VCaP (cell line): ENCODE results near the gene DTNB.
A peak's percentile ranks its signal among the peaks of the same experiment; 100 is the strongest.

ENCODE experiments used
- H3K27ac ChIP-seq: fragments of 450-650 bp; 2 replicates; pipeline ENCODE4 v1.5.1; 2017
- CTCF ChIP-seq: fragments of 450-650 bp; conservative IDR thresholded peaks from 2 replicates; pipeline ENCODE4 v1.5.1; 2017; ENCODE audit warnings: mild to moderate bottlenecking, moderate library complexity

DTNB gene

GRCh38 chr2:25552318-25552717 lies 121.1 kb downstream of the DTNB start:
- TF ChIP-seq CTCF = no peak
- no peak overlapping the region for H3K27ac ChIP-seq

- TF ChIP-seq CTCF = no peak
- H3K27ac ChIP-seq = no peak overlapping the region
These were observed 122.1 kb downstream of the DTNB start for GRCh38 chr2:25551316-25551715.

GRCh38 chr2:25549571-25549970 lies 123.8 kb downstream of the DTNB start:
- peak overlapping the region; percentile 11; the same call in 1 of the 2 replicates for H3K27ac ChIP-seq

- H3K27ac ChIP-seq = no peak overlapping the region; the same call in 1 of the 2 replicates
- TF ChIP-seq CTCF = no peak
These were observed 124.8 kb downstream of the DTNB start for GRCh38 chr2:25548601-25549000.

GRCh38 chr2:25546852-25547251 lies 126.5 kb downstream of the DTNB start:
- TF ChIP-seq CTCF = no peak

GRCh38 chr2:25545899-25546298 lies 127.5 kb downstream of the DTNB start:
- TF ChIP-seq CTCF = no peak
- no peak overlapping the region for H3K27ac ChIP-seq

More at GRCh38 chr2:25546852-25547251, 126.5 kb downstream of the DTNB start:
- no peak overlapping the region for H3K27ac ChIP-seq

GRCh38 chr2:25544445-25544844 lies 128.9 kb downstream of the DTNB start:
- H3K27ac ChIP-seq = no peak overlapping the region
- no peak for TF ChIP-seq CTCF

GRCh38 chr2:25543939-25544338 lies 129.4 kb downstream of the DTNB start:
- TF ChIP-seq CTCF = no peak
- no peak overlapping the region for H3K27ac ChIP-seq
